ENCODE results near the gene VPS9D1.

VPS9D1 gene

GRCh38 chr16:89741342-89742014, 20.8 kb upstream of the VPS9D1 start:
- no peak for DNase-seq (ENCODE audit: low read depth in 2 of 2)
- no peak overlapping the region for H3K4me3 ChIP-seq (replicated peaks in 1 of 2; ENCODE audit: low read depth in 2 of 2, low read length in 2 of 2)
- TF ChIP-seq CTCF (IDR thresholded peaks at IDR 0.05; ENCODE audit: low read depth, low read length): no peak

GRCh38 chr16:89739383-89739782, 18.7 kb upstream of the VPS9D1 start:
- DNase-seq (ENCODE audit: low read depth in 2 of 2): no peak
- no peak for TF ChIP-seq CTCF (IDR thresholded peaks at IDR 0.05; ENCODE audit: low read depth, low read length)
- no peak overlapping the region for H3K4me3 ChIP-seq (replicated peaks in 1 of 2; ENCODE audit: low read depth in 2 of 2, low read length in 2 of 2)

GRCh38 chr16:89738538-89739317, 18.0 kb upstream of the VPS9D1 start:
- no peak for DNase-seq (ENCODE audit: low read depth in 2 of 2)
- H3K4me3 ChIP-seq (replicated peaks in 1 of 2; ENCODE audit: low read depth in 2 of 2, low read length in 2 of 2): no peak overlapping the region
- no peak for TF ChIP-seq CTCF (IDR thresholded peaks at IDR 0.05; ENCODE audit: low read depth, low read length)

- no peak for DNase-seq (ENCODE audit: low read depth in 2 of 2)
- H3K4me3 ChIP-seq (replicated peaks in 1 of 2; ENCODE audit: low read depth in 2 of 2, low read length in 2 of 2): no peak overlapping the region
- TF ChIP-seq CTCF (IDR thresholded peaks at IDR 0.05; ENCODE audit: low read depth, low read length): no peak
These were observed 17.3 kb upstream of the VPS9D1 start for GRCh38 chr16:89738072-89738377.

GRCh38 chr16:89737341-89738071, 16.8 kb upstream of the VPS9D1 start:
- H3K4me3 ChIP-seq (replicated peaks in 1 of 2; ENCODE audit: low read depth in 2 of 2, low read length in 2 of 2): no peak overlapping the region
- DNase-seq (ENCODE audit: low read depth in 2 of 2): no peak
- TF ChIP-seq CTCF (IDR thresholded peaks at IDR 0.05; ENCODE audit: low read depth, low read length): no peak

- no peak for DNase-seq (ENCODE audit: low read depth in 2 of 2)
- no peak overlapping the region for H3K4me3 ChIP-seq (replicated peaks in 1 of 2; ENCODE audit: low read depth in 2 of 2, low read length in 2 of 2)
- TF ChIP-seq CTCF (IDR thresholded peaks at IDR 0.05; ENCODE audit: low read depth, low read length): no peak
These were observed 15.9 kb upstream of the VPS9D1 start for GRCh38 chr16:89736554-89736953.

Data from cardiac fibroblast (primary cell).